HG03354 (cell line): ENCODE measurements around the gene RUNX2.
A peak's percentile ranks its signal among the peaks of the same experiment; 100 is the strongest.

Experiments used
- ATAC-seq: cut with Tn5 transposase; IDR thresholded peaks from one replicate; pipeline ENCODE4 v1.9.1; 2021; ENCODE audit warnings: mild to moderate bottlenecking; ENCODE audit not compliant: unreplicated experiment, poor library complexity, severe bottlenecking

RUNX2 gene

DNA sequence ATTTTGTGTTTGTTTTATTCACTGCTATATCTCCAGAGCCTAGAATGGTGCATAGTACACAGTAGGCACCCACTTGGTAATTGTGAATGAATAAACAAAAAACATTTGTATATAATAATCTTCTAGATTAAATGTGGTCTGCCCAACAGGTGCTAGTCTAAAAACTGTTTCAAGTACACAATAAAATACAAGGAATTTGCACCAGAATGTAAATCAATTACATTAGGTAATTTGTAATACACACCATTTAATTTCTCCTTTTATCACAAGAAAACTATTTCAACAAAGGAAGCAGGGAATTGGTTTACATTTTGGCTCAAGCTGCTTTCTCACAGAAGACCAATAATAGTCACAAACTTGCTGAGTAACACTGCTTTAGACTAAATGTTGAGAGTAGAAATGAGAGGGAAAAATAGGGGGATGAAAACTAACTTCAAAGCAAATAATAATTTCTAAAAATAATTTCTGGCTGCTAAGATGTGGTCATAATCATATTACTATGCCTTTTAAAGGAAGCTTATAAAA is 22.1 kb downstream of the RUNX2 start:
- ATAC-seq, result no peak

DNA sequence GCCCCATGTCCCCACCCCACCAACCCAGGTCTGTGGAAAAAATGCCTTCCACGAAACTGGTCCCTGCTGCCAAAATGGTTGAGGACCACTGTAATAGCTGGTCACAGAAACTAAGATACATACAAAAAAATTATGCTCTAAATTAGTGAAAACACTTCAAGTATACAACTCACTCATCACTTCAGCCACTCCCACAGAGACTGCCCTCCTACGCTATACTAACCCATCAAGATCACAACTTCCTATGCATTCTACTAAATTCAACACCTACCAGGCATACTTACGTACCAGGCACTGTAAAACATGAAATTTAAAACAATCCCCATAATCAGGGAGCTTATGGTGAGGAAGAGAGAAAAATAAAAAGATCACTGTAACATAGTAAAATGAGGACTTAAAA is 22.9 kb downstream of the RUNX2 start:
- ATAC-seq, result no peak

DNA sequence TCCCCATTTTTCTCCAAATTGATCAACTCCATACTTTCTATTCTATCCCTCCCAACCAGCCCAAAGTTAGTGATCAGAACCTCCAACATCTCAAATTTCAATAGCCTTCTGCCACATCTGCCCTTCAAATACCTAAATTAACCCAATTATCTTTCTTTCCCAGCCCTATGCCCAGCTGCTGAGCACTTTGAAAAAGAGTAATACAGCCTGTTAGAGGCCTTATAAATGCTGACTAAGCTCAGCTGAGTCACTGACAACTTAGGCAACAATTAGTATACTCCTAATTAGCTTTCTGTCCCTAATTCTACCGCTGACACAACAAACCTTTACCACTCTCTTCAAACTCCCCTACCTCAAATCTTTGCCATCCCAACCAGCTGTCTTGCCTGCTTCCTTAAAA is 23.5 kb downstream of the RUNX2 start:
- no peak for ATAC-seq

DNA sequence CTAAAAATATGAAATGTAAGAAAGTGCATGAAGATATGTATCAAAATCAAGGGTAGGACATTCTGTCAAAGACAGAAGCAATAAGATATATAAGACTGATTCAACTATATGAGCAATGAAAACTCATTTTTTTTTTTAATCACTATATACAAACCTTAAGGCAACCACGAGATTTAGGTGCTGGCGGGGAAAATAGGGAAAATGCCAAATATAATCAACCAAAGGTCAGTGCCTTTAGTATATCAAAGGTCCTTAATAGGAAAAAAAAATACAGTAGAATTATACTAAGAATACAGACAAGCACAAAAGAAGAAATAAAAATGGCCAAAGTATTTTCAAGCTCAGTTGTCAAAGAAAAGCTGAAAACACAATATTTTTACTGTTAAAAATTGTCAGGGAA is 25.5 kb downstream of the RUNX2 start:
- ATAC-seq, result no peak

DNA sequence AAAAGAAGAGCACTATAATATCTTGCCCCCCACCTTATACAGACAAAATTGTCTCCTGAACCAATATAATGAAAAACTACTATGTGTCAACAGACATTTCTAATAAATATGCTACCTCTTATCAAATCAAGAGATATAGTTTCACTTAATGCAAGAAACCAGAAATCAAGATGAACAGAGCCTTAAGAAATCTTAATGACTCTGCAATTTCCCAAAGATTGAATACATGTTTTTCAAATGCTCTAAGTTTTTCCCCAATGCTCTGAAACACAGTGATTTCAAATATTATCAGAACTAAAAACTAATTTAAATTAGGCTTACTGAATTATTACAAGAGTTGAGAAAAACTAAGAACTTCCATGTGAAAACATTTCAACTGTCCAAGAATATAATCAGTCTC is 36.3 kb downstream of the RUNX2 start:
- ATAC-seq, result no peak

DNA sequence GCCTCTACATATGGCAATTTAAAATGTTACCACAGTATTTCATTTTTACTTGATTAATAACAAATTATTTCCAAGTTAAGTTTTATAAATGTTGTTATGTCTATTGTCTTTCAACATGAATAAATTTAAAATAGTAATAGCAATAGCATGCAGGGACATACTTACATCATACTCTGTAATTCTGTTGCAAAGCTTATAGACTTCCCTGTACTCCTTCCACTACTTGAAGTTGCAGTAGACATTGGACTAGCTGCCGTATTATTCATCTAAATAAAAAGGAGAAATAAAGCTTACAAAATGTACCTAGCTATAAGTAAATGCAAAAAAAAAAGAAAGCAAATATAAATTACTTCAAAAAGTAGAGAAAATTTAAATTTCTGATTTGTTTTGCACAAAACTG is 36.9 kb downstream of the RUNX2 start:
- ATAC-seq, result no peak

DNA sequence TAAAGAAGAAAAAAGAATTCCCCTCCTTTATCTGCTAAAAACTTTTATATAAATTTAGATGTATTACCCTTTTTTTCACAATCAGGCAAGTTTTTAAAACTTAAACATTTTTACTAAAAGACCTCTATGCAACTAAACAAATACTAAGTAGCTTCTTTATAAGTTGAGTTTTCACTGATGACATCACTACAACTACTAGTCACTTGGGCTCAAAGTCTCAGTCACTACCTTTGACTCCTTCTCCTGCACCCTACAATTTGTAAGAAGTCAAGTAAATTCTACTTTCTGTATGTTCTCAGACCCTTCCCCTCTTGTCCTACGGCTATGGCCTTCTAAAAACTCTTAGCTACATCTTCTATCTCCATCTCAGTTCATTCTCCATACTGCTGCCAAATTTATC is 38.4 kb downstream of the RUNX2 start:
- ATAC-seq, result no peak

DNA sequence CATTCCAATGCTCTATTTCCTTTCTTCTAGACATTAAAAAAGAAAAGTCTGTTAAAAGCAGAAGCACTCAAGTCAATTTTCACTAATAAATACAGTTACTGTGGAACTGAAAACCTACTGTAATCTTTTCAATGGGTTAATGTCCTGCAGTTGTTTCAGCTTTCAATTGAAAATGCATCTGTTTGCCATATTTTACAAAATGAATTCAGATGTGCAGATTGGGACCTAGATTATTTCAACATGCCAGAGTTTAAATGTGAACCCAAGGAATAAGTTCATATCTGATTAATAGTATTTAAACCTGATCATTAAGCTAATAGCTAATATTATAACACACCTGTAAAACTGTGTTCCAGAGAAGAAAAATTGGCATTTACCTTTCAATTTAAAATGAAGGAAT is 39.9 kb downstream of the RUNX2 start:
- no peak for ATAC-seq

DNA sequence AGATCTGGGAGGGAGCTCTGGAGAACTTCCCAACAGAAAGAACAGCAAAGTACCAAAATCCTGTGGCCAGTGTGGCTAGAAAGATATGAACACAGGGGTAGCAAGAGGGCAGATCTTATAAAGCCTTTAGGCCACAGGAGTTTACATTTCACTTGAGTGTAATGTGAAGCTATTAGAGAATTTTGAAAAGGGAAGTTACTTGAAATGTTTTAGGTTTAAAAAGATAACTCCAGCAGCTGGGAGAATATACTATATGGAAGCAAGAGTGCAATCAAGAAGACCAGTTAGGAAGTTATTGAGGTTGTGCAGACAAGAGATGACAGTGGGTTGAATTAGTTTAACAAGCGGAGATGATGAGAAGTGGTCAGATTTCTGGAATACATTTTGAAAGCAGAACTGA is 41.7 kb downstream of the RUNX2 start:
- no peak for ATAC-seq

DNA sequence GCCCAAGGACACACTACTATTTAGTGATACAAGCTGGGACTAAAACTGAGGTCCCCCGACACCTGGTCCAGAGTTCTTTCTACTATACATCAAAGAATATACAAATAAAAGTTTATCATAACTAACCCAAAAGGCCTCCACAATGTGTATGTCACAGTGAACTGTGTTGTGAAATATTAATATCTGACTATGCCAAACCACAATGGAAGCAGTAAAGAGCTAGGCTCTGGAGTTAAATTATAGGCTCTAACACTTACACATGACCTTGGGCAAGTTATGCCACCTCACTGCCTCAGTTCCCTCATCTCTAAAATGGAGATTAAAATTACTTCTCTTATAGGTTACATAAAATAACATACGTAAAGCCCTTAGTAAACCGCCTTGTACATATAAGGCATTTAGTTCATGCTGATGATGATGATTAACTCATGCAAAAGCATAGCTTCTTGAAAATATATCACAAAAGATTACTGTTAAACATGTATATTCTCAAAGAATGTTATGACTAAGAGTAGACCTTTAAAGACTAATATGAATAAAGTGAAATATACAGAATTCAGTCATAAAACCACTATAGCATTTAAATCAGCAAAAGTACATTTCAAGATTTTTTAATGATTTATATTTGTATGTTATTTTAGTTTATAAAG is 43.9 kb downstream of the RUNX2 start:
- no peak for ATAC-seq

DNA sequence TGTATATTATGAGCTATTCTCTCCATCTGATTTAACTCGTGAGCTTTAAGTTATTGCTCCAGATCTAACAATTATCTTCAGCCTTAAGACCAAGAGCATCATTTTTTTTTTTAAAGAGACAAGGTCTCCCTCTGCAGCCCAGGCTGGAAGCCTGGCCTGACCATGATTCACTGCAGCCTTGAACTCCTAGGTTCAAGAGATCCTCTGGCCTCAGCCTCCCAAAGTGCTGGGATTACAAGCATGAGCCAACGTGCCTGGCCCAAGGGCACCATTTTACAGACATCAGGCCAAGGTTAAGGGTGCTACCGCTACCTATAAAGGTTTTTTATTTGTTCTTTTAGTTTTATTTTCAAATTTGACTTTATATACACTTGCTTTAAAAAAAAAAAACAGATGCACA is 47.3 kb downstream of the RUNX2 start:
- no peak for ATAC-seq

DNA sequence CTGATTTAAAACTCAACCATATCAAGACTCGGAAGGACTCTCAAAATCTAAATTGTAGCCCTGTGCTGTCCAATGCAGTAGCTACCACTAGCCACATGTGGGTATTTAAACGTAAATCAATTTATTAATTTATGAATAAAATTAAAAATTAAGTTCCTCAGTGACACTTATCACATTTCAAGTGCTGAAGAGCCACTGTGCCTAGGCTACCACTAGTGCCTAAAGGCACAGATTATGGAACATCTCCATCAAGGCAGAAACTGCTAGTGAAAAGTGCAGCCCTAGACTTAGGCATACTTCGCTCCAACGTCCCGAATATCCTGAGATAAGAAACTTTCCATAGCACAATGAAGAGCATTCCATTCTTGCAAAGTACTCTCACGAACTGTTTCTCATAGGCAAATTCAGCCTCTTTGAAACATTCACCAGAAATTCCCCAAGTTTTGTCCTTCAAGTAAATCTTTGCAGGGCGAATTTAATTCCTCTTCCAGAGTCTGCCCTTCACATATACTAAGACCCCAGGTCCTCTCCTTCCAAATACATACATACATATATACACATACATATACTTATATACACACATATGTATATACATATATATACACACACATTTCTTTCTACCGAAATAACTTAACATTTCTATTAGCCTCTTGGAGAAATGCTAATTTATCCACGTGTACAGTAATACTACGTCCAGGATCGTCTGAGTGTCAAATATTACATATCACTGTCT is 48.3 kb downstream of the RUNX2 start:
- ATAC-seq, result no peak

DNA sequence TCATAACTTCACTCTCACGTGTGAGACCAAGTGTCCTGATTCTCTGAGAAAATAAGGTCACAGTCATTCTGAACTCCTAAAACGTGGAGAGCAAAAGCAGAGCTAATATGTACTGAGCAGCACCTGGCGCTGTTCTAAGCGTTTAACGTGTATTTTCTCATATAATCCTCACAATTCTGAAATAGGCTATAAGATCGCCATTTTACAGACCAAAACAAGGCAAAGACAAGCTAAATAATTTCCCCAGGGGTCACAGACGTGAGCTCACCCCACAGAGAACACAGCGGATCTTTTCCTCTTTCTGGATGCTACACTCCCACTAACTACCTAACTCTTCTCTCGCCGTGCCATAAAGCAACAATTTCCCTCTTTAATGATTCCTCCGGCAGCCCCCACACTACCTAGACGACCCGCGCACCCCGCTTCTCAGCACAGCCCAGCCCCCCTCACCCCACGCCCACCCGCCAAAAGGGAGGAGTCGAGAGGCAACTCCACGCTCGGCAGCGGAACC is 49.0 kb downstream of the RUNX2 start:
- ATAC-seq, result peak; percentile 15

DNA sequence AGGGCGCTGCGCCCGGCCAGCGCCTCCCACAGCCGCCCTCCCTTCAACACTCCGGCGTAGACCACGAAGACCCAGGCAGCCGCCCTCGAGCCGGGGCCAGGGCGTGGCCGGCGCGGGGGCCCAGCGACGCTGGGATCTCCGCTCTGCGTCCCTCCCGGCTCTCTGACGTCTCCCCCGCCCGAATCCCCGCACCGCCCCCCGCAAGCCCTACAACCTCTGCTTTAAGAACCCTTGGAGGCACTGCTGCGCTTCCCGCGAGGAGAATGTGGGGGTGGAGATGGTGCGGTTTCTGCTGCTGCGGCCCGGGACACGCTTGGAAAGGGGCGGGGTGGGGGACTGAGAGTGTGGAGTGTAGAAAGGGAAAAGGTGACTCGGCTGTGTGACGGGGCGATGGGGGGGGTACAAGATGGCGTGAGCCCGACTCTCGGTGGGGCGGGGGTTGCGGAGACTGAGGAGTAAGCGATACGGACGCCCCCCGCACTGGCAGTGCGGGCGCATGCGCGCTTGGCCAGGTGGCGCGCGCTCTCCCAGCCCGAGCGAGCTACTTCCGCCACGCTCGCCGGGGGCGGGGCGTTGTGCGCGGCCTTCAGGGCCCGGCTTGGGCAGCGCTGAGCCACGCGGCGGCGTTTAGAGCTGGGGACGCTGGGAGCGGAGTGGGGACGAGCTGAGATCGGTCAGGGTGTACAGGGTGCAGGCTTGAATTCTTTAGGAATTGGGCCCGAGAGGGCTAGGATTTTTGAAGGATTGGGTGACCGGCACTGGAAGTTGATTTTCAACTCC is 49.6 kb downstream of the RUNX2 start, which contains the start of gene SUPT3H:
Gene SUPT3H, minus strand, starts transcription at position 381 of the 780 bp plus-strand sequence.
- peak; percentile 93 for ATAC-seq

DNA sequence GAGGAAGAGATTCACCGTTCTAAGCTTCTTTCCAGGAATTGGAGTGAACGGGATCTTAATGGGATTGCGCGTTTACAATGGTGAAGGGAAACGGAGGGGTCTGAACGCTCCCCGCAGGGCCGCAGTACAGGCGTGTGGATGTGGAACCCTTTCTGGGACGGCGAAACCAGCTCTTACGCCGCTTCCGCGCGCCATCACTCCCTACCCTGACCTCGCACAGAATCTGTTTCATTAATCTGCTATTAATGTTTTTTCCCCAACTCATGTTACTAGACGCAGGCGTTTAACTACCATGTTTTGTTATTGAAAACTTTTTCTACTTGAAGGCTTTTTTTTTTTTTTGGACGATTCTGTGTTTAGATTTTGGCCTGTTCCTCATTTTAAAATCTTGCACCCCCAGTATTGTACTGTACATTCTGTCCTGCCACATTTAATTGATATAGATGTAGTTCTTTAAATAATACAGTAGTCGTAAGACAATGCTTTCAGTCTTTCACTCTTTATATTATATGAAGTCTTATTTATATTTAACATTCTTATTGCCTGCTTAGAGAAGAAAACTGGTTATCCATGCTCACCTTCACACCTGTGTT is 50.3 kb downstream of the RUNX2 start:
- peak; percentile 40 for ATAC-seq

DNA sequence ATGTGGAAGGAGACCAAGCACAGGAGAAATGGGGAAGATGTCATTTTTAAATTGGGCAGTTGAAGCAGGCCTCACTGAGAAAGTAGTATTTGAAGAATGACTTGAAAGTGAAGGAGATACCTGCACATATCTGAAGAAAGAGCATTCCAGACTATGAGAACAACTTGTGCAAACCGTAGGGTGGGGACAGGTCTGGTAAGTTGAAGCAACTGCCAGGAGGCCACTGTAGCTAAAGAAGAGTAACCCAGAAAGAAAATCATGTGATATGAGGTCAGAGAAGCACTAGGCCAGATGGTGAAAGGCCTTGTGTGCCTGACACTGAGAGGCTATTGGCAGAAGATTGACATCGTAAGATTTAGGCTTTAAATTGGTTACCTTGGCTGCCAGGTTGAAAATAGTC is 54.3 kb downstream of the RUNX2 start:
- no peak for ATAC-seq

DNA sequence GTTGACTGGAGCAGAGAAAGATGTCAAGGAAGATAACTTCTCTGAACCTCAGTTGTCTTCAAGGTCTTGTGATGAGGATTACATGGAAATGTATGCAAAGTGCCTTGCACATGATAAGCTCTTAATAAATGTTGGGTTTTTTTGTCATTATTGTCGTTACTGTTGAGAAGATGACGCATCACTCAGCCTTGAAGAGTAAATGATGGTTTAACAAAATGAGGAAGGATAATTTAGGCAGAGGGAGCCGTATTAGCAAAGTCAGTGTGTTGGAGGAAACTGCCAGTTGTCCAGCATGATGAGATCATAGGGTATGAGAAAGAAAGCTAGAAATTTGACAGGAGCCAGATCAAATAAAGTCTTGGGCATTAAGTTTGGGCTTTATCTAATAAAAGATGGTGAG is 58.4 kb downstream of the RUNX2 start:
- ATAC-seq, result no peak

DNA sequence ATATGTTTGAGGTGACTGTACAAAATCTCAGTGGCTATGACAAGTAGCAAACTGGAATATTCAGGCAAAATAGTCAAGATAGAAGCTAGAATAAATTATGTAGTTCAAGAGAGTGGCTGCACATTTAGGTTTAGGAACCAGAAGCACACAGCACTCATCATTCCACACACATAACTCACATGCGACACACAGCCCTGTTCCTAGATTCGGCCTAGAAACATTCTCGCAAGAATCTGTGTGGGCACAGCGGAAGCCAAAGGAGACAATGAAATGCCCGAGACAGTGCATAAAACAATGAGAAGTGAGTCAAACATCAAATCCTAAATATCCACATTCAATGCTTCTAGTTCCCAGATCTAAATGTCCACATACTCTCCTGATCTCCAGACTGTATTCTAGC is 59.1 kb downstream of the RUNX2 start:
- no peak for ATAC-seq

DNA sequence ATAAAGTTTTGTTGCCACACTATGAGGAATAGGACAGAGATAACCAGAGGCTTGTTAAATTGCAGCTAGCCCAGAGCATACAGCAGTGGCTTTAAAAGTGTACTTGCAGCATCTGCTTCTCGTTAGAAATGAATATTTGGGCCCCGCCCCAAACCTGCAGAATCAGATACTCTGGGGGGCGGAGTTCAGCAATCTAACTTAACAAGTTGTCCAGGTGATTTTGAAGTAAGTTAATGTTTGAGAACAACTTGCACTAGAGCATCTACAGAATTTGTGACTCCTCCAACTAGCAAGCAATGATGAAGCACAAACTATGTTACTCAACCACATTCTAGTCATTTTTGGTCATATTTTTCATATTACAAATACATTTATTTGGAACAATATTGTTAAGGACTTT is 60.2 kb downstream of the RUNX2 start:
- ATAC-seq, result no peak

DNA sequence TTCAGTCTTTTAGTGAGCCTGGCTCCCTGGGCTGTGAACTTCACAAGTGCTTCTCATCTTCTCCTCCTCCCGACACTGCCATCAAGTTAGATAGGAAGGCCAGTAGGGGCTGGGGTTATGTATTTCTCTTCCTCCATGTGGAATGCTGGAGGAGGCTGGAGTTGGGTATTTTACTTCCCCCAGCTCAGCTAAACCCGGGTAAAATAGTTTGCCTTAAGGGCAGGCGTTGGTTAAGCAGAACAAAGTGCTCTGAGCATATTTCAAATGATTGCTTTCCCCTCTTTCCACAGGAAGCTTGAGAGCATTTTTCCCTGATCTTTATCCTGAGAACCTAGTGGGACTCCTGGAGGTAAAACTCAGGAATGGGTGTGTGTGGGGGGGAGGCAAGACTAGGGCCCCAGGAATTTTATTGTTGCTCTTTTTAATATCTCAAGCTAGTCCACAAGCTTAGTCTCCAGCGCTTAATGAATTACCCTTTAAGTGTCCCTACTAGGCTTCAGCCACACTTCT is 66.5 kb downstream of the RUNX2 start:
- no peak for ATAC-seq
